Neural crest cell (in vitro differentiated cells): ENCODE data around the gene NSD2. TPM values are rescaled to one million over a fixed set of nuclear protein-coding genes. Genes with fewer than 3 reads are reported as not detected.

Source experiments
- DNase-seq: peaks from one replicate; pipeline ENCODE4 v3.0.0; 2021; ENCODE audit warnings: low read depth, mixed read lengths, low spot score
- H3K27ac Mint-ChIP-seq: one replicate; pipeline ENCODE4 v1.8.0; 2021; ENCODE audit warnings: mild to moderate bottlenecking, mixed read lengths; ENCODE audit not compliant: unreplicated experiment
- H3K27me3 Mint-ChIP-seq: 2 replicates; pipeline ENCODE4 v1.8.0; 2021; ENCODE audit warnings: low read depth, mild to moderate bottlenecking, mixed read lengths
- H3K36me3 Mint-ChIP-seq: 2 replicates; pipeline ENCODE4 v1.8.0; 2021; ENCODE audit warnings: low read depth, mild to moderate bottlenecking, mixed read lengths
- H3K4me1 Mint-ChIP-seq: 2 replicates; pipeline ENCODE4 v1.8.0; 2021; ENCODE audit warnings: mixed read lengths
- H3K4me3 Mint-ChIP-seq: one replicate; pipeline ENCODE4 v1.8.0; 2021; ENCODE audit warnings: mild to moderate bottlenecking, mixed read lengths
- H3K9me3 Mint-ChIP-seq: 2 replicates; pipeline ENCODE4 v1.8.0; 2021; ENCODE audit warnings: mixed read lengths
- CTCF ChIP-seq: fragments of 200-600 bp; sonication (generic); conservative IDR thresholded peaks from 2 replicates; pipeline ENCODE4 v1.5.0; 2021; ENCODE audit warnings: antibody characterized with exemption, mild to moderate bottlenecking
- total RNA-seq: library from RNA; stranded (reverse); gene quantifications from 2 replicates; pipeline ENCODE4 v1.2.1, GENCODE V29; 2021

Gene NSD2
- total RNA-seq, 1 donor from 2014 or later = 274 TPM

DNA sequence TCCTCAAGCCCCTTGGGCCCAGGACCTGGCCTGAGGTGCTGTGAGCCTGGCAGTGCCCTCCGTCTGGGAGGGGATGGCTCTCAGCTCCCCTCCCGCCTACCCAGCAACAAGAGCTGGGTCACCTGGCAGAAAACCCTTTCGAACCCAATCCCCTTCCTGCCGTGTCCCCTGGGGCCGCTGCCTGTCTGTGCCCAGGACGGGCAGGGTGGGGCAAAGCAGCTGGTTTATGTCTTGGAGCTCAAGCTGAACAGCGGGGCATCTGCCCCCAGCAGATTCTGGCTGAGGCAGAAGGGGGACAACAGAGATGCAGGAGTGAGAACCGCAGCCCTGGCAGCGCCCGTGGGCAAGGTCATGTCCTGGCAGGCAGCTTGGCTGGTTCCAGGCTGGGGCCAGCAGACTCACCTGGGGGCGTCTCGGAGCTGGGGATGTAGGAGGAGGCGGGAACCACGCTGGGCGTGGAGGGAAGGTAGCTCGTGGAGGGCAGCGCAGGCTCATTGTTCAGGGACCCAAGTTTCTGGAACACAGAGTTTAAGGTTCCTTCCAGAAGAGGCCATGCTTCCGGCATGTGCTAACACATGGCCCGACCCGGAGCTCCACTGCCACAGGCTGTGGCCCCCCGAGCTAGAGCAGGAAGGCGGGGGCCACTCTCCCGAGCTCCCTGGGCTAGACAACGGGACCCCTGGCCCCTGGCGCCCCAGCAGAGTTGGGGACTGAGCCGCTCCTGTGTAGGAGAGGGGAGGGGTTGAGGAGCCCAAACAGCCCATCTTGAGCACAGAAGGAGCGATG lies 113.4 kb downstream of the NSD2 start:
- Mint-ChIP-seq H3K4me1 (no peaks in the 10 kb centered on the region), H3K9me3 (no peaks in the 10 kb centered on the region), H3K27ac (no peak overlapping the region), H3K4me3 (peak overlapping the region; percentile 61), H3K36me3 (peaks cover 9% of the 10 kb centered on the region), H3K27me3 (peaks cover 7% of the 10 kb centered on the region)
- no peak for TF ChIP-seq CTCF
- no peak for DNase-seq

GRCh38 chr4:1985294-1985693 lies 114.1 kb downstream of the NSD2 start:
- H3K36me3 Mint-ChIP-seq = peaks cover 6% of the 10 kb centered on the region
- H3K4me1 Mint-ChIP-seq = no peaks in the 10 kb centered on the region
- no peaks in the 10 kb centered on the region for H3K9me3 Mint-ChIP-seq
- no peak for TF ChIP-seq CTCF
- no peak overlapping the region for H3K27ac Mint-ChIP-seq
- H3K27me3 Mint-ChIP-seq = peaks cover 3% of the 10 kb centered on the region
- H3K4me3 Mint-ChIP-seq = peak overlapping the region; percentile 61
- no peak for DNase-seq

DNA sequence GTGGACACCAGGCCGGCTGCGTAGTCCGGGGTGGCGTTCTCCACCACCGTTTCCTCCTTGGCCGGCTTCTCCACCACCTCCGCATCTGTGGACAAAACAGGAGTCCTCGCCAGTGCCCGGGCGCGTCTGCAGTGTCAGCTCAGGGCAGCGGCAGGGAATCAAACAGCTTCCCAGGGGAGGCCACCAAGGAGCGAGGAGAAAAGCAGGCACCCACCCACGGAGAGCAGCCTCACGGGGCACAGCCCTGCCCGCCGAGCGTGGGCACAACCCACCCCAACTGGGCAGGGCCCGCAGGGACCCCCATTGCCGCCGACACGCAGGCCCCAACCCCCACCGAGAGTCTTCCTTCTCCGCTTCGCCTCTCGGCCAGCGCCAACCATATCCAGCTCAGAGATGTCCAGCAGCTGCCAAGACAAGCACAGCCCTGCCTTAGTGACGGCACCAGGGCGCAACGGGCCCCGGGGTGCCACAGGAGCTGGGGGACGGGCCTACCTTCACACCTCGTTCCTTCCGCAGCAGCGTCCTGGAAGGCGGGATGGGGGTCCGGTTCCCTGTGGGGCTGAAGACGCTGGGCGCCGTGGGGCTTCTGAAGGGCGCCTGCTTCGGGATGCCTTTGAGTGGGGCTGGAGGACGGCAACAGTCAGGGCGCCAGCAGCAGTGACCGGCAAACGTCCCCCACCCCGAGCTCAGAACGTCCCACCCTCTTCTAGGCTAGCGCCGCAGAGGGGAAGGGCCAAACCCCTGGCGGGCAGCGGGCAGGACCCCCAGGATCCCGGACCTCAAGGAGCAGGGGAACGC lies 114.8 kb downstream of the NSD2 start:
- Mint-ChIP-seq H3K36me3 (peaks cover 11% of the 10 kb centered on the region), H3K9me3 (no peaks in the 10 kb centered on the region), H3K4me1 (no peaks in the 10 kb centered on the region), H3K27me3 (peaks cover 3% of the 10 kb centered on the region), H3K27ac (no peak overlapping the region), H3K4me3 (peak overlapping the region; percentile 54)
- TF ChIP-seq CTCF = no peak
- DNase-seq = no peak

DNA sequence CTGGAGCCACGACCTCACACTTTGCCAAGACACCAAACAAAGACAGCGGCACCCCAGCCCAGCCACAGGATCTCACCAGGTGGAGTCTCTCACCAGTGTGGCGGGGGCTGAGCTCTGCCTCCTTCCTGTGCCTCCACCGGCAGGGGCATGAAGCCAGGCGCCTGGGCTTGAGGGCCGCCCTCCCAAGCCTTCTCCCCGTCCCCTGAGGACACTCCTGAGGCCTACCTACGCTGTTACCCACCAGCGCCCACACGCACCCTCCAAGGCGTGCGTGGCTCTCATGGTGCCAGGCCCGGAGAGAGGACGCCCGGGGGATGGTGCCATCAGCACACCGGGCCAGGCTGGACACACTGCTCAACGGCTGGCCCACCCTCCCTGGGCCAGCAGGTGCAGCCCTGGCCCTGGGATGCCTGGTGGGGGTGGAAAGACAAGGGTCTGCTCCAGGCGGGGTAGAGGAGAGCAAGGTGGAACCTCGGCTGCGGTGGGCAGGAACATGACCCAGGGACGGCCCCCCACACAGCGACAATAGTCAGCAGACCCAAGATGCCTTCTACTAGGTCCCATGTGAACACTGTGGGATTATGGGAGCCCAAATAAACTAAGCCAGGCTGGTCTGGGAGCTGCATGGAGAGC lies 115.5 kb downstream of the NSD2 start:
- H3K36me3 Mint-ChIP-seq = peaks cover 12% of the 10 kb centered on the region
- H3K4me1 Mint-ChIP-seq = no peaks in the 10 kb centered on the region
- no peak overlapping the region for H3K4me3 Mint-ChIP-seq
- H3K9me3 Mint-ChIP-seq = no peaks in the 10 kb centered on the region
- no peak for TF ChIP-seq CTCF
- H3K27me3 Mint-ChIP-seq = peaks cover 3% of the 10 kb centered on the region
- no peak overlapping the region for H3K27ac Mint-ChIP-seq
- no peak for DNase-seq

DNA sequence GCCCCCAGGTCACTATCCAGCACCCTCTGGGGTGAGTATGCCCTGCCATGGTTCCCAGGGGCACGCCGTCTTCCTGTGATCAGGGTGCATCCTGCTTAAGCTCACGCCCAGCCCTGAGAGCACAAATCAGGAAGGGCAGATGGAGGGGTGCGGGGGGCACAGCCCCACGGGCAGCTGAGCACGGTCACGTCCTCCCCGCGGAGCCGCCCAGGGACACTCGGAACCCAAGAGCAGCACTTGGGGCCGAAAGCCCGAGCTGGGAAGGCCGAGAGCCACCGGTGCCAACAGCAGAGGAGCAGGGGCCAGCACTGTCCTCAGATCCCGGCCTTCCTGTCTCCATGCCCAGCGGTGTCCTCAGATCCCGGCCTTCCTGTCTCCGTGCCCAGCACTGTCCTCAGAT lies 116.1 kb downstream of the NSD2 start:
- no peak overlapping the region for H3K27ac Mint-ChIP-seq

More for the DNA sequence above, 116.1 kb downstream of the NSD2 start:
- Mint-ChIP-seq H3K36me3 (peaks cover 10% of the 10 kb centered on the region), H3K4me3 (peak overlapping the region; percentile 59), H3K9me3 (no peaks in the 10 kb centered on the region), H3K27me3 (peaks cover 3% of the 10 kb centered on the region), H3K4me1 (no peaks in the 10 kb centered on the region)
- TF ChIP-seq CTCF = no peak
- no peak for DNase-seq
